ENCODE results near the gene JUND. TPM values are rescaled to one million over a fixed set of nuclear protein-coding genes. Genes with fewer than 3 reads are reported as not detected.

Gene JUND
- polyA plus RNA-seq, 1 of the 3 experiments (the other 2 are of a cell fraction): 115 TPM

DNA sequence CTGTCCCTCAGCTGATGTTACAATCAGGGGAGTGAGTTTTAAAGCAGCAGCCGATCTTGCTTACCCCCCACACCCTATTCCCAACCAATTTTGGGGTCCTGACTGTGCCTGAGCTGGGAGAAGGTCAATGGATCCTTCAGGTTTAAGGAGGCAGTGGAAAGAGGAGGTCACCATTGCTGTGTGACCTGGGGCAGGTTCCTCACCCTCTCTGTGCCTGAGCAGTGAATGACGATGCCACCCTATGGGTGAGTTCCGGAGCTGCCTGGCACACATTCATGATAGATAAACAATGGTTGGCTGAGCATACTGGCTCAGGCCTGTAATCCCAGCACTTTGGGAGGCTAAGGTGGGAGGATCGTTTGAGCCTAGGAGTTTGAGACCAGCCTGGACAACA, 20.3 kb upstream of the JUND start:
- Histone ChIP-seq H3K4me3 (ENCODE audit: low read depth in 2 of 2, low read length in 1 of 2) (no peak overlapping the region), H3K27ac (ENCODE audit: low read depth in 2 of 2, low read length in 1 of 2) (no peak overlapping the region), H3K79me2 (ENCODE audit: insufficient read depth) (no peaks in the 10 kb centered on the region), H2AFZ (ENCODE audit: low read depth) (no peak overlapping the region), H4K20me1 (ENCODE audit: insufficient read depth) (no peaks in the 10 kb centered on the region), H3K9me3 (no peaks in the 10 kb centered on the region), H3K9ac (no peak overlapping the region), H3K27me3 (ENCODE audit: insufficient read depth) (no peaks in the 10 kb centered on the region), H3K4me1 (ENCODE audit: control insufficient read depth in 1 of 2, insufficient read depth in 2 of 2, low read depth in 1 of 2, low read length in 1 of 2) (peaks cover 25 to 32% of the 10 kb centered on the region in 2 experiments; a peak in 3 of 4 replicates), H3K36me3 (replicated peaks in 1 of 2; ENCODE audit: control insufficient read depth in 1 of 2, insufficient read depth in 2 of 2, low read length in 1 of 2) (peaks cover 0 to 4% of the 10 kb centered on the region in 2 experiments), H3K9me2 (no peaks in the 10 kb centered on the region), H3F3A (replicated peaks; ENCODE audit: insufficient read depth) (peaks cover 43% of the 10 kb centered on the region), H3K4me2 (no peak overlapping the region)
- WGBS (ENCODE audit: low lambda C conversion rate): 60% methylated on average over 3 of the region's 4 CpGs
- CTCF ChIA-PET: interaction anchor here (0.6 to 5.1 kb wide), 4 partner anchors 15 to 26 kb away, joined by 3 to 69 read pairs (median 3); partner anchors contain the start of gene JUND
- no peak for TF ChIP-seq NRF1 (IDR thresholded peaks at IDR 0.05; ENCODE audit: low read depth, low read length)
- TF ChIP-seq, protein P1, sequence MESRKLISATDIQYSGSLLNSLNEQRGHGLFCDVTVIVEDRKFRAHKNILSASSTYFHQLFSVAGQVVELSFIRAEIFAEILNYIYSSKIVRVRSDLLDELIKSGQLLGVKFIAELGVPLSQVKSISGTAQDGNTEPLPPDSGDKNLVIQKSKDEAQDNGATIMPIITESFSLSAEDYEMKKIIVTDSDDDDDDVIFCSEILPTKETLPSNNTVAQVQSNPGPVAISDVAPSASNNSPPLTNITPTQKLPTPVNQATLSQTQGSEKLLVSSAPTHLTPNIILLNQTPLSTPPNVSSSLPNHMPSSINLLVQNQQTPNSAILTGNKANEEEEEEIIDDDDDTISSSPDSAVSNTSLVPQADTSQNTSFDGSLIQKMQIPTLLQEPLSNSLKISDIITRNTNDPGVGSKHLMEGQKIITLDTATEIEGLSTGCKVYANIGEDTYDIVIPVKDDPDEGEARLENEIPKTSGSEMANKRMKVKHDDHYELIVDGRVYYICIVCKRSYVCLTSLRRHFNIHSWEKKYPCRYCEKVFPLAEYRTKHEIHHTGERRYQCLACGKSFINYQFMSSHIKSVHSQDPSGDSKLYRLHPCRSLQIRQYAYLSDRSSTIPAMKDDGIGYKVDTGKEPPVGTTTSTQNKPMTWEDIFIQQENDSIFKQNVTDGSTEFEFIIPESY (IDR thresholded peaks at IDR 0.05; ENCODE audit: borderline replicate concordance, low read depth): no peak
- no peak for TF ChIP-seq MEF2A (IDR thresholded peaks at IDR 0.05; ENCODE audit: borderline replicate concordance, low read depth)
- TF ChIP-seq, protein P2, sequence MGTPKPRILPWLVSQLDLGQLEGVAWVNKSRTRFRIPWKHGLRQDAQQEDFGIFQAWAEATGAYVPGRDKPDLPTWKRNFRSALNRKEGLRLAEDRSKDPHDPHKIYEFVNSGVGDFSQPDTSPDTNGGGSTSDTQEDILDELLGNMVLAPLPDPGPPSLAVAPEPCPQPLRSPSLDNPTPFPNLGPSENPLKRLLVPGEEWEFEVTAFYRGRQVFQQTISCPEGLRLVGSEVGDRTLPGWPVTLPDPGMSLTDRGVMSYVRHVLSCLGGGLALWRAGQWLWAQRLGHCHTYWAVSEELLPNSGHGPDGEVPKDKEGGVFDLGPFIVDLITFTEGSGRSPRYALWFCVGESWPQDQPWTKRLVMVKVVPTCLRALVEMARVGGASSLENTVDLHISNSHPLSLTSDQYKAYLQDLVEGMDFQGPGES (IDR thresholded peaks at IDR 0.05; ENCODE audit: low read depth, low read length): no peak
- no peak for TF ChIP-seq RCOR1 (IDR thresholded peaks at IDR 0.05; ENCODE audit: low read length)
- TF ChIP-seq FOXJ3 (CRISPR knock-in tag; IDR thresholded peaks at IDR 0.05): no peak
- no peak for TF ChIP-seq SMC3 (IDR thresholded peaks at IDR 0.05; ENCODE audit: low read depth, low read length)
- TF ChIP-seq CHD2 (IDR thresholded peaks at IDR 0.05; ENCODE audit: low read length, partially characterized antibody): no peak
- no peak for TF ChIP-seq RAD21 (IDR thresholded peaks at IDR 0.05; ENCODE audit: low read length)
- TF ChIP-seq NFIC (IDR thresholded peaks at IDR 0.05; ENCODE audit: borderline replicate concordance): no peak
- TF ChIP-seq, protein P3, sequence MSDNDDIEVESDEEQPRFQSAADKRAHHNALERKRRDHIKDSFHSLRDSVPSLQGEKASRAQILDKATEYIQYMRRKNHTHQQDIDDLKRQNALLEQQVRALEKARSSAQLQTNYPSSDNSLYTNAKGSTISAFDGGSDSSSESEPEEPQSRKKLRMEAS (IDR thresholded peaks at IDR 0.05; ENCODE audit: low read depth): no peak
- TF ChIP-seq YY1 (IDR thresholded peaks at IDR 0.05; ENCODE audit: low read depth): no peak
- no peak for TF ChIP-seq MXI1 (IDR thresholded peaks at IDR 0.05; ENCODE audit: low read depth, low read length)
- TF ChIP-seq RFX5 (IDR thresholded peaks at IDR 0.05; ENCODE audit: low read length): no peak
- no peak for TF ChIP-seq TEAD4 (IDR thresholded peaks at IDR 0.05; ENCODE audit: borderline replicate concordance, insufficient read depth)
- no peak for TF ChIP-seq RXRA (IDR thresholded peaks at IDR 0.05; ENCODE audit: borderline replicate concordance, low read depth)
- TF ChIP-seq GABPA (IDR thresholded peaks at IDR 0.05; ENCODE audit: low read depth): no peak
- no peak for TF ChIP-seq TCF12 (IDR thresholded peaks at IDR 0.05)
- no peak for TF ChIP-seq EP300 (IDR thresholded peaks at IDR 0.05; ENCODE audit: borderline replicate concordance in 1 of 2, low read depth in 1 of 2, low read length in 1 of 2)
- TF ChIP-seq, protein P4, sequence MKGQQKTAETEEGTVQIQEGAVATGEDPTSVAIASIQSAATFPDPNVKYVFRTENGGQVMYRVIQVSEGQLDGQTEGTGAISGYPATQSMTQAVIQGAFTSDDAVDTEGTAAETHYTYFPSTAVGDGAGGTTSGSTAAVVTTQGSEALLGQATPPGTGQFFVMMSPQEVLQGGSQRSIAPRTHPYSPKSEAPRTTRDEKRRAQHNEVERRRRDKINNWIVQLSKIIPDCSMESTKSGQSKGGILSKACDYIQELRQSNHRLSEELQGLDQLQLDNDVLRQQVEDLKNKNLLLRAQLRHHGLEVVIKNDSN (IDR thresholded peaks at IDR 0.05; ENCODE audit: borderline replicate concordance, low read depth): no peak
- POLR2A ChIA-PET: interaction anchor here (1.4 kb wide), 1 partner anchor 9 kb away, joined by 3 read pairs; no protein-coding TSS in a partner anchor
- no peak for DNase-seq
